Renal pelvis (tissue), 4 donors: Measurements from ENCODE around the gene RNGTT. TPM values are rescaled to one million over a fixed set of nuclear protein-coding genes. Genes with fewer than 3 reads are reported as not detected.
A peak's percentile ranks its signal among the peaks of the same experiment; 100 is the strongest.
"Not testable (repeated sequence)": the region's sequence is repeated elsewhere in the genome, so short reads cannot be mapped to it uniquely, and the experiment has no call there.

ENCODE experiments used
- DNase-seq: peaks from one replicate; pipeline ENCODE4 v3.0.0-alpha.2; 2013
- polyA plus RNA-seq, 3 donors: library from polyadenylated mRNA; unstranded; fragments of 120-200 nt; gene quantifications; one replicate each; pipeline ENCODE4 v1.2.1, GENCODE V29; 2013; ENCODE audit not compliant: insufficient read length in 3 of 3

The RNGTT gene
- polyA plus RNA-seq, 3 donors, result 13.6 to 16.1 (median 13.8) TPM

DNA sequence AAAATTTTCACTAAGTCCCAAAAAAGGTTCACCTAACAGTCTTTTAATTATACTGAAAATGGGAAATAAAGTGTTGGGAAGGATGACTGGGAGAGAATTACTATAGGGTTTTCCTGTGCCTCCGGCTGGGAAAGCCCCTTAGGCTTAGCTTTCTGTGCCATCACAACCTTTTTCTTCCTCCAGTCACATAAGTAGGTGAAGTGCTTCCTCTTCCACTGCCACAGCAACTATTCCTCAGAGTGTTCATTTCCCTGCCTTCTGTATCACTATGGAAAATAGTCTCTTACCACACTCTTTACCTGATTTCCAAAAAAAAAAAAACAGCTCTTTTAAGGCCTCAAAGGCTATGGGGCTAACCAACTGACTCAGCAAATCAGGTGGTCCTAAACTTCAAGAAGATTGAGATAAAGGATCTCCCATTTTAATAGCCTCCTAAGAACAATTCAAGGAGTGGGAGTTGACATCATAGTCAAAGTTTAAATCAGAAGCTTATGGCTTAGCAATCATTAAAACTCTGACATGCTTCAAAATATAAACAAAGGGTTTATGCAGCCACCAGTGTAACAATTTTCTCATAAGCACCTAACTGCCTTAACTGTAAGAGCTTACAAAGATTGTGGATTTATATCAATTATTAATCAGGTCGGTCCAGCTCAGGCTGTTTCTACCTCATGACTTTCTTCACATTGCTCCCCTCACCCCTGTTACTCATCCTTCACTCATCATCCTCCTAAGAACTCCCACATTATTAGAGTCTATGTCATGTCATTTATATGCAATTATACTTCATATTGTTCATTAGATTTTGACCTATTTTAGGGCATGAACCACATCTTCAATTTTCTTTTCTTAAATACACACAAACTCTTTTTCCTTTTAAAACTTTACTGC, 95.3 kb downstream of the RNGTT start:
- no peak for DNase-seq

- DNase-seq, result no peak
These were observed 96.6 kb downstream of the RNGTT start for GRCh38 chr6:88866856-88867255.

DNA sequence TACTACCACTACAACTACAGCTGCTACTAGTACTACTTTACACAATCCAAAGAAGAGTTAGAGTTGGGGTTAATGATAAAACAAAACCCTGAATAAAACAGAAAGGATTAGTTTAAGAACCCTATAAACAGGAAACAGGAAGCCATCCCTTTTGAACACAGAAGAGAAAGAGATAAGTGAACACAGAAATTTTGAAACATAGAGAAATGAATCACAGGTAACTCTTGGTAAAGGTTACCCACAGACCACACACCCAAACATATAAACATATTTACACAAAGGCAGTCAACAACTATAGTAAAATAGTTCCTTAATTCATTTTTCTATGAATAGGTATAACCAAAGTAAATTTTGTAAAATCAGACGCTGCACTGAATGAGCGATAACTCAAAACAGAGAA, 98.1 kb downstream of the RNGTT start:
- DNase-seq, result no peak

- DNase-seq, result no peak
These were observed 98.9 kb downstream of the RNGTT start for GRCh38 chr6:88864359-88865054.

DNA sequence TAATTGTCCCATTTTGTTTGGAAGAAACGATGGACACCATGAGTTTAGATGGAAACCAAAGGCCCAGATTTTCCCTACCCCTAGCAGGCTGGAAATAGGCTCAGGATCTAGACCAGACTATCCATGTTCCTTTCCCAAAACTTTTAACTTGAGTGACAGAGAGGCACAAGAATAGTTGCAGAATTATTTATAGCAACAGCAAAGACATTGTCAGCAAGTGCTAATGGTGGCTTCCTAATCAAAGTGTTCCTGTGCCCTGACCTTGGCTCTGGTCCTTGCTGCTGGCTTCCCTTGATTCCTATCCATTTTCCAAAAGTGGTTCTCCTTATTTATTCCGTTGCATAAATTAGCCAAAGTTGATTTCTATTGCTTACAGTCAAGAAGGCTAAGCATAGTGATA, 103.1 kb downstream of the RNGTT start:
- no peak for DNase-seq

GRCh38 chr6:88858455-88858854, 105.0 kb downstream of the RNGTT start:
- DNase-seq, result no peak

GRCh38 chr6:88856566-88856965, 106.9 kb downstream of the RNGTT start:
- DNase-seq, result no peak

DNA sequence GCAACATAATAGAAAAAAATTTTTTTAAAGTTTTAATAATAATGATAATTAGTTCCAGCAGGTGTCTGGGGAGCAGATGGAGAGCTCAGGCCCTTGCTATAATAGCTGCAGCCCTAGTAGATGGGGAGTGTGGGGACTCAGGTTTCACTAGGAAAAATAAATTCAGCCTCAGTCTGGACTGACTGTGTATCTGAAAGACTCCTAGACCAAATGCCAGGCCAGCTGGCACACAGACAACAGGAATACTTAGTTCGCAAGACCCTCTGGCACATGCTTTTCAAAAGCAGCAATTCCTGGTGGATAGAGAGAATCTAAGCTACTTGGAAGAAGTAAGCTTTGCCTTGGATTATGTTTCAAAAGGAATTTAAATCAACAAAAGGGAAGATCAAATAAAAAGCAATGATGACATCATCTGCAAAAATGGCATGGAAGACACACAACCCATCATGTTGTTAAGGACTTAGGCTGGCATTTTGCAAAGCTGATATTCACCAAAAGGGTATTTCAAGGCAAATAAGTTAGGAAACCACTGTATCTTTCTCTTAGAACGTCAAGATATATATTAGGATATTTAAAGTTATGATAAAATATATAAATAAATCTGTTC, 107.8 kb downstream of the RNGTT start:
- DNase-seq, result peak; percentile 11

- no peak for DNase-seq
These were observed 110.6 kb downstream of the RNGTT start for GRCh38 chr6:88852775-88853174.

DNA sequence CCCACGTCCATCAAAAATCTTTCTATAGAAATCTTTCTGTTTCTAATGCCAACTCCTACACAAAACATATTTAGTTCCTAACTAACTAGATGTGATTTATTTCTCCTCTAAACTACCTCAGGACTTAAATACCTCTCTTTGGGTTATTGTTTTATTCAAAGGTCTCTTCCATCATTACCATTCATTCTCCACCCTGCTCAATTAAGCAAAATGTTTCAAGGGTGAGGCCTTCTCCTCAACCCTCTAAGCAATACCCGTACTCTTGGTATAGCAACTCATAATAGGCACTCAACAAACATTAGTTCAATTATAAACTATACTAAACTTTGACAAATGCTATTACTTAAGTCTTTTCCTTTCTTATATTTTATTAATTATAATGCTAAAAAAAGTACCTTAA, 111.4 kb downstream of the RNGTT start:
- no peak for DNase-seq

DNA sequence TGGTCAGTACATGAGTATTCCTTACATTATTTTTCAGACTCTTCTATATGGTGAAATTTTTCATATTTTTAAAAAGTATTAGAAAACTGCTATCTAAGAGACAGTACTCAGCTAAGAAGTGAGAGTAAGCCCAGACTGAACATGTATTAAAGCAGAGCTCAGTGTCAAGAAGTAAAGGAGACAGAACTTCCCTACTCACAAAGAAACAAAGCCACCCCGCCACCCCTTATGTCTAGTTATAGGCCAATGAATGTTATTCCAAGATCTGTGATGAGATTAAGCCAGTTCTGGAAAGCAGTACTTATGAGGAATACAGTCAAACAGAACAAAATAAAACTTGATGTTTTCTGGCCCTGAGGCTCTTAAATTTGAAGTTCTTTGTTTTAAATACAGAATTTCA, 114.5 kb downstream of the RNGTT start:
- DNase-seq, result no peak

DNA sequence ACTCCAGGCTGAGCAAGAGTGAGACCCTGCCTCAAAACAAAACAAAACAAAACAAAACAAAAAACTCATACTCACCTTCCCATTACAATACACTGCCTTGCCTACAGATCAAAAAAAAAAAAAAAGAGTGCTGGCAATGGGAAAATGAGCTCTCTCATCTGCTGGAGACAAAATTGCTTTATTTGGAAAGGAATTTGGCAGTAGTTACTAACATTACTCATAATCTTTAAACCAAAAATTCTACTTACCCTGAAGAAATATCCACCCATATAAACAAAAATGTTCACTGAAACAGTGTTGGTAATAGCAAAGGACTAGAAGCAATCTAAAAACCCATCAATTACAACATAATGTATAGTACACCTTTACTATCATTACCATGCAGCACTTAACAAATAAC, 120.4 kb downstream of the RNGTT start:
- no peak for DNase-seq

DNA sequence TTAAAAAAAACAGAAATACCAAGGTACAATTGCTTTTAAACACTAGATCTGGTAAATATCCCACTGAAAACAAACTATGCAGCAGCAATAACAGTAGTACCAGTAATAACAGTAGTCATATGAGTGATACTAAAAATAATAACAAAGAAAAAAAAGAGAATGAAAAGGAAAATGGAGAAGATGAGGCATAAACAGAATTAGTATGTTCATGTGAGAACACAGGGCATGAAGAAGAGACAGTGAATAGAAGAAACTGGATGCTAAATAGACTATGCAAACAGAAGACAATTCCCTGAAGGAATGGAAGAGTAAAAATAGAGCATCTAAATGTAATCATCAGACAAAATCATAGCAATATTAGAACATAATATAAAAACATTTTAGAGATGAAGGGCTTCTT, 121.1 kb downstream of the RNGTT start:
- DNase-seq, result no peak

- no peak for DNase-seq
These were observed 122.5 kb downstream of the RNGTT start for GRCh38 chr6:88840796-88841539.

- no peak for DNase-seq
These were observed 123.1 kb downstream of the RNGTT start for GRCh38 chr6:88840289-88840688.

DNA sequence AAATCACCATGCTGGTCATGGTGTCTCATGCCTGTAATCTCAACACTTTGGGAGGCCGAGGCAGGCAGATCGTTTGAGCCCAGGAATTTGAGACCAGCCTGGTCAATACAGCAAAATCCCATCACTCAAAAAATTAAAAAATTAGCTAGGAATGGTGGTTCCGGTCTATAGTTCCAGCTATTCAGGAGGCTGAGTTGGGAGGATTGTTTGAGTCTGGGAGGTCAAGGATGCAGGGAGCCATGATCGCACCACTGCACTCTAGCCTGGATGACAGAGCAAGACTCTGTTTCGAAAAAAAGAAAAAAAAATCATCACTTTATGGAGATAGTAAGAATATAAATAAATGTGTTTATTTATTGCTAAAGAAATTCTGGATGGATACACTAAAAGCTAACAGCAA, 124.1 kb downstream of the RNGTT start:
- no peak for DNase-seq

- DNase-seq, result no peak
These were observed 128.2 kb downstream of the RNGTT start for GRCh38 chr6:88835210-88835609.

GRCh38 chr6:88833071-88833470, 130.3 kb downstream of the RNGTT start:
- DNase-seq, result not testable (repeated sequence)

DNA sequence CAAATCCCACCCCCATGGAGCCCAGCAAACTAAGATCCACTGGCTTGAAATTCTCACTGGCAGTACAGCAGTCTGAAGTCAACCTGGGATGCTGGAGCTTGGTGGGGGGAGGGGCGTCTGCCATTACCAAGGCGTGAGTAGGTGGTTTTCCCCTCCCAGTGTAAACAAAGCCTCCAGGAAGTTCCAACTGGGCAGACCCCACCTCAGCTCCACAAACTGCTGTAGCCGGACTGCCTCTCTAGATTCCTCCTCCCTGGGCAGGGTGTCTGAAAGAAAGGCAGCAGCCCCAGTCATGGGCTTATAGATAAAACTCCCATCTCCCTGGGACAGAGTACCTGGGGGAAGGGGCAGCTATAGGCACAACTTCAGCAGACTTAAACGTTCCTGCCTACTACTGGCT, 135.8 kb downstream of the RNGTT start:
- not testable (repeated sequence) for DNase-seq

DNA sequence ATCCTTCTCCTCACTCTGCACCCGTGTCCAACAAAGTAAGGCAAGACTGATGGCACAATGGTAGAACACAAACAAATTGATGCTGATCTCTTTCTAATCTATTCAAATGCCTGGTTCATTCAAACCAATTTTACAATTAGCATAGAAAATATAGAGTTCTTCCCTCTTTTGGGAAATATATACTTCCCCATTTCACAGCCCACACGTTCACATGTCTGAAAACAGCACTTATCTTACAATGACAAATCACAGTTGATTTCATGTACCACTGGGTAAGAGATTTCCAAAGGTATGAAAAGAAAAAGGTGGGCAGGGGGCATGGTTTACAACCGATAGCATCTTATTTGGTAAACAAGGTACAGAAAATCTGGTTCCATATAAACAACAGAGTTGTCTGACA, 137.6 kb downstream of the RNGTT start:
- no peak for DNase-seq

DNA sequence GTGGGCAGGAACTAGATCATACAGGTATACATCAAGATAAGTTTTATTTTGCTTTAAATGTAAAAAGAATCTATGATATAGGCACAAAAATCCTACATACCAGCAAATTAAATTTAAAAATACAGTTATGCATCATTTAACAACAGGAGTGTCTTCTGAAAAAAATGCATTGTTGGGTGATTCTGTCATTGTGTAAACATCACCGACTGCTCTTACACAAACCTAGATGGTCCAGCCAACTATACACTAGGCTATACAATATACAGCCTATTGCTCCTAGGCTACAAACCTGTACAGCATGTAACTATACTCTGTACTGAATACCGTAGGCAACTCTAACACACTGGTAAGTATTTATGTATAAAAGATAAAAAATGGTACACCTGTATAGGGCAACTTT, 139.4 kb downstream of the RNGTT start:
- DNase-seq, result no peak

- no peak for DNase-seq
These were observed 147.9 kb downstream of the RNGTT start for GRCh38 chr6:88815491-88815890.
